Embryonic facial prominence (tissue), 1 donor: ENCODE measurements around the gene CDH20.

Experiments used
- DNase-seq: peaks from one replicate; pipeline ENCODE4 v3.0.0-alpha.2; 2016; ENCODE audit errors: extremely low spot score

The CDH20 gene

DNA sequence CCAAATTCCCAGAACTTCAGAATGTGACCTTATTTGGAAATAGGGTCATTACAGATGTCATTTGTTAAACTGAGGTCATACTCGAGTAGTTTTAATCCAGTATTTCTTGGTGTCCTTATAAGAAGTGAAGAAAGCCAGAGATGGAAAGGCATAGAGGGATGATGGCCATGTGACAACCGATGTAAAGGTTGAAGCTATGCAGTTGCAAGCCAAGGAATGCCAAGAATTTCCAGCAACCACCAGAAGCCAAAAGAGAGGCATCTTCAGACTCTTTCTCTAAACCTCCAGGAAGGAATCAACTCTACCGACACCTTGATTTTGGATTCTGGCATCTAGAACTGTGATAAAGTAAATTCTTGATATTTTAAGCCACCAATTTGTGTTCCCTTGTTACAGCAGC lies 242.2 kb downstream of the CDH20 start:
- no peak for DNase-seq

DNA sequence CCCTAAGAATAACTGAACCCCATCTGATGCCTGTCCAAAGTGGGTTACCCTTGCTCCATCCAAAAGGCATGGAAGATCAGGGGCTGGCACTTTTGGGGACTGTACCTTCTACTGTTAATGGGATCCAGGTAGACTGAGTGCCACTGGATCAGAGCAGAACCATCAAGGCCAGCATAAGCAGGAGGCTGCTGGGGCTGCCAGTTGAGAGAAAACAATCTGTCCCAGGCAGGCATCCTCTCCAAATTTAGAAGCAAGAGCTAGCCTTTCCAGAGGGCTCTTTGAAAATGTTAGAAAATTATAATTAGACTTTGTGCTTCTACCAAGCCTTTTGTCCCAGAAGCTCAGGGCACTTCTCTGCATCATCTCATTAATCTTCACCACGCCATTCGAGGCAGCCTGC lies 245.6 kb downstream of the CDH20 start:
- DNase-seq = no peak

DNA sequence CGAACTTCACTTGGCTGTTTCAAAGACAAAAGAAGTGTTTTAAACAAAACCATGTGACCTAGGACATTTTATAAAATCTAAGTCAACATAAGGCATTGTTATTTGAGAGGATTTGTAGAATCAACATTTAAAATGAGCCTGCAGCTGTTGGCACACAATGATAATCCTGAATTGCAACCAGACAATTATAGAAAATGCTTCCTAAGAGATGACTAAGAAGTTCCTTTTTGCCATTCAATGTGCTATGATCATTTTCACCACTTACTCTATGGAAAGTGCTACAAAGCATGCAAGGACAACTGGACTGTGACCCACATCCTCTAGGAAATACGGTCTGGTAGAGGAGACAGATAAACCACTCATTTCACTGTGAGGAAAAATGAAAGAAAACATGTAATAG lies 246.4 kb downstream of the CDH20 start:
- DNase-seq = no peak

DNA sequence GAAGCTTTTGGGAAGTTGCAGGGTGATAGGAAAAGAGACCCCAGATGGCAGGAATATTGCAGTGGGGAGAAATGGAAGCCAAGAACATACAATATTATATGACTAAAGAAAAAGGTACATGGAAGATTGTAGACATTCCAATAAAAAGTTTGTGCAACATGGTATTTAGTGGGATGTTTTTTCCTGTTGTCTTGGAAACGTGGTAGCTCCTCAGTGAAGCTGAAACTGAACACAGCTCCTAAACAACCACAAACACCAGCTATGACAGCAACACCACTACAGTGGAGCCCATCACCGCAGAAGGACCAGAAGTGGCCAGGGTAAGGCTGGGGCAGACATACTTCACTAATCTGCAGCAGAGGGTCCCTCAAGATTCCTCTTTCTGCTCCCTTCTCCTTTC lies 246.8 kb downstream of the CDH20 start:
- DNase-seq = no peak

DNA sequence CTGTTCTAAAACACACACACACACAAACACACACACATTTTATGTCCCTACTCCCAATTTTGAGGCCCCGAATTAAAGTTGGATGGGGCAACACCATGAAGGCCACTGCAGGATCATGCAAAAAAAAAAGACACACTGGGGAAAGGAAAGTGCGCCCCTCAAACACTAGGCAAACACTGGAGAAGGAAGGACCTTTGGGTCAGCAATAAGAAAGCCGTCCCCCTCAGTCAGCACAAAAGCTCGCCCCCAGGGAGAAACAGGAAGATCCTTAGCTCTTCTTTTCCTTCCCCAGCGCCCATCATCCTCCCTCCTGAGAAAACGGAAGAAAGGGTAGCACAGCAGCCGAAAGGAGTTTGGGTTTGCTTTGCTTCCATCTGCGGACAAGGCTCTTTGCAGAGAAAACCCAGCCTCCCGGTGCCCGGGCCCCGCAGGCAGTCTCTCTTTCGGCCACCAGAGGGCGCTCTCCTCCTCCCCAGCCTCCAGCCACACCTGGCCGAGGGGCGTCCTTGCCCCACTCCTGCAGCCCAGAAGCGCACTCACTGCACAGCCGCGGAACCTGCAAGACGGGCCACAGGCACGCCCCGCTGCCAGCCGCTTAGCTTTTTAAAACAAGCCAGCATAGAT lies 248.5 kb downstream of the CDH20 start:
- DNase-seq = peak; percentile 42

DNA sequence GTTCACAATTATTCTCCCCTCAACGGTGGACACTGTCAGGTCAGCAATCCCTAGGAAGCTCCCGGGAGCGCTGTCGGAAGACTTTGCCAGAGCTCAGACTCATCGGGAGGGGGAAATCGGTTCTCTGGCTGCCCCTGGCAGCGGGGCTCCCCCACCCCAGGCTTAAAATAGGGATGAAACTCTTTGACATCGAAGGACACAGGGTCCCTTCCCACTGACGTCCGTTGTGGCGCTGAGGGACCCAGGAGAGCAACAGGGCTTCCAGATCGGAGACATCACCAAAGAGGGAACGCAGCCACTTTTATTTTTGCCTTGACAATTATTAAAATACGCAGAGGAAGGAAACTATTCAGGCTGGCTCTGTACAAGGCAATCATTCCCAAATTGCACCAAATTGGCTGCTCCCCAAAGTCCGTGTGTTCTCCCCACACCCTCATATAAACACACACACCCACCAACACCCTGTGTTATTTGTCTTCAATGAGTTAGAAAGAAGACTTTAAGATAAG lies 249.0 kb downstream of the CDH20 start:
- no peak for DNase-seq

DNA sequence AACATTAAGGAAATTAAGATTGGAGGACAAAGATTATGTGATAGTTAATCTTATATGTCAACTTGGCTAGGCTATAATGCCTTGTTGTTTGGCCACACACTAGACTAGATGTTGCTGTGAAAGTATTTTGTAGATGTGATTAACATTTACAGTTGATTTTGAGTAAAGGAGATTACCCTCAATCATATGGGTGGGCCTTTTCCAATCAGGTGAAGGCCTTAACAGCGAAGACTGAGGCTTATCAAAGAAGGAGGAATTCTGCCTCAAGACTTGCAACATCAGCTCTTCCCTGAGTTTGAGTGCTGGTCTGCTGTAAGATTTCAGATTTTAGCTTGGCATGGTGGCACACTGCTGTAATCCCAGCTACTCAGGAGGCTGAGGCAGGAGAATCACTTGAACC lies 250.3 kb downstream of the CDH20 start:
- DNase-seq = no peak

DNA sequence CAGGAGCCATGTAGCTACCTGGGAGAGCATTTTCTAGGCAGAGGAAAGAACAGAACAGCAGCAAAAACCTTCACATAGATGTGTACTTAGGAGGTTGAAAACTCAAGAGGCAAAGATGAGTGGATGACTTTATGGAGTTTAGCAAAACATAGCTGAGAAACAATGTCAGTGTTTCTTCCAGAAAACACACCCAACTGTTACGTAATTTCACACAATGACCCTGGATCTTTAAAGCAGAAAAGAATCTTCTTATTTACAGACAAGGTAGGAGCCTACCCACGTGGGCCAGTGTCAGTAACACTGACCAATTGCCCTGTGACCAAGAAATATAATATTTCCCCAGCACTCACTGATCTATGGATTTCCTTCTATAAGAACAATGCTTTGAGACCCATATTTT lies 254.6 kb downstream of the CDH20 start:
- DNase-seq = no peak

DNA sequence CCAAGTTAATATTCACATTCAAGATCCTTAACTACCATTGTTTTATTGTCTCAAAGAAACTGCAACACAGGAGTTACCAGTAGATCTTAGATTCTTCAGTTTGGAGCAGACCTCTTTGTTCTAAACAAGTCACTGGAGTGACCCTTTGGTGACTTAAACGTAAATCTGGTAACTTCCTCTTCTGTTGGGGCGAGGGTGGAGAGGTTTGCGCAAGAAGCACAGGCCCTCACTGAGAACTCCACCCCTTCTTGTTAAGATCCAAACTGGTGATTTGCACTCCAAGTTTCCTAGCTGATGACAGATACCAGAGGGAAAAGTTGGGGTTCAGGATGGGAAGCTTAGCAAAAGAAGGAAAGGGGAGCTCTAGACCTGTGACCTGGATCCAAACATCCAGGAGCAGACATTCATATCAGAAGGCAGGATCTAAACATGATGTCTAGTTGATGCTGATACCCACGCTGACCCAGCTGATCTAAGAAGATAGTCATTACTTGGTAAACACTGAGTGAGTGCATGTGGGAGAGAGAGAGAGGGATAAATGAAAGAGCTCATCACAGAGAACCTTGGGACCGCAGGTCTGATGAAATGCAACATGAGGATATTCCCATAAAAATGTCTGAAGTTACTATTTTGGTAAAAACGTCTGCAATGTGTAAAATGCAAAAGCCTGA lies 256.0 kb downstream of the CDH20 start:
- DNase-seq = no peak

DNA sequence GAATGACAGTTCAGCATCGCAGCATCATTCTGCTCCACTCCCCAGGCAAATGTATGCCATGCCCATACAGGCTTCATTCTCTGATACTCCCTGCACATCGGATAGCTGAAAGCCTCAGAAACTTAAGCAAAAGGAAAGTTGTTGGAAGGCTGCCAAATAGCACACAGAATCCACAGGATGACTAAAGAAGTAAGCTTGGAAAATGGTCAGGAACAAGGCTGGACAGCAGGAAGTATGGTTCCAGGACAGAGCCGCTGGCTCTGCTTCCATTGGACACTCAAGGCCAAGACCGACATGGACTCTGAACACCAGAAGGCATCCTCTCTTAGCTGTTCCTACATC lies 256.5 kb downstream of the CDH20 start:
- no peak for DNase-seq

DNA sequence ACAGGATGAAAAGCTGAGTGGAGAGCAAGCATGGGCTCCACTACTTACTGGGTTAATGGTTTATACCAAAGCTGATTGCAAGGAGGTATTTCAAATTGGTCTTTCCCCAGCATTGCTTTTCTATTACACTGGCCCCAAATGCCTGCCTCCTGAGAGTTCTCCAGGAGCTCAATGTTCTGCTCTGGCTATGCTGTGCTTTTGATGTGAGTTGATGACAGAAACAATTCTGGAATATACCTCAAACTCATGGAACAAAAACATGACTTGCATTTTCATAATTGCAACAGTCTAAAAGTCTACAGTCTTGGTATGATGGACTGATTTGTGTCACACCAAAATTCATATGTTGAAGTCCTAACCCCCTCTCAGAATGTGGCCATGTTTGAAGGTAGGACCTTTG lies 258.0 kb downstream of the CDH20 start:
- DNase-seq = no peak

DNA sequence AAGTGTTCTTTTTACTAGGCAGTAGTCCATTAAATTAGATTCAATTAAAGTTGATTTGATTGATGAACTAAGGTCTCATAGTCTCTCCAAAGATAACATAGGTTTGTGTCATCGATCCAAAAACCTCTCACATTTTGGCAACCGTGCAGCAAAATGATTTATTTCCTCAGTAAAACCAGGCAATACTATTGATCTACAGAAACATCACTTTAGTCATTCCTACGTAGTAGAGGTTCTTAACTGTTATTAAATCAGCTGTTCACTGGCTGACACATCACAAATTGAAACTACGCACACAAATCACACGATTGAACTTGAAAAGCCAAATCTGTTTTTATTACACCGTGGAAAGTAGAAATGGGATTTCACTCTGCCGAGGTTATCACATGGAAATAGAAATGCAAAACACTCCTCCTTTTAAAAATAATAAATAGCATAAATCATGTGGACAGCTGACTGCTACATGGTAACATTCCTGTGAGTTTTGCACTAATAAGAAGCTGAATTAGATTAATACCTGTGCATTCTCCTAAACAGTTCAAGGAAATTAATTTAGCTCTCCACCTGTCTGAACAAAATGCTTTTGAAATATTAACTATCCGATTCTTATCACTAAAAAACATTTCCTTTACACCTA lies 262.5 kb downstream of the CDH20 start:
- no peak for DNase-seq

DNA sequence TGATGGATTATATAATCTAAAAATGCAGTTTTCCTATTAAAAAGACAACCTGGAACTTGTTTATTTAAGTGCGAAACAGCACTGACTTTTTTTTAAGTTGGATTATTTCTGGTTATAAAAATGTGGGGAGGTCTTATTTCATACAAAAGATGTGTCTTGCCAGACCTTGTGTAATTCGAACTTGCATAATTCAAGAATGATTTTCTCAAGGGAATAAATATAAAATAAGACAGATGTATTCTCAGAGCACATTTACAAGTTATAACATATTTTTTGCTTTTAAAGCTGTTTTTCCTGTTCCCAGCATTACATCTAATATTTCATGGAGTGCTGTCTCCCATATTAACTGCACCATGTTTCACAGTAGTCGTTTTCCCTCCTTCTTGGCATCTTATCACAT lies 263.1 kb downstream of the CDH20 start:
- DNase-seq = peak; percentile 37

DNA sequence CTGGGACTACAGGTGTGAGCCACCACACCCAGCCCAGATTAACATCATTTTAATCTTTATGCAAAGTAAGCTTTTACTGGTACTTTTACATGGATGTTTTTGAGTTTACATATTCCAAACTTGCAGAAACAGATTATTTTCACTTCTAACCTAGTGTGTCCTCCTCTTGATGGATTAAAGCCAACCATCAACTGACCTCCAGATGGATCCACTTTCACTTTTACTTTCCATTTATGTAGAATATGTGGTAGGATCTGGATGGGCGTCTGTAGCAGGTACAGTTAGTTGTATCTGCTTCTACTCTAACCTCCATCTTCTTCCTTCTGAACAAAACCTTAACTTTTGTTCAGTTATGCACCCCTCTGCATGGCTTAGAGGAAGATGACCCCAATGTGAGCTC lies 264.1 kb downstream of the CDH20 start:
- DNase-seq = no peak

DNA sequence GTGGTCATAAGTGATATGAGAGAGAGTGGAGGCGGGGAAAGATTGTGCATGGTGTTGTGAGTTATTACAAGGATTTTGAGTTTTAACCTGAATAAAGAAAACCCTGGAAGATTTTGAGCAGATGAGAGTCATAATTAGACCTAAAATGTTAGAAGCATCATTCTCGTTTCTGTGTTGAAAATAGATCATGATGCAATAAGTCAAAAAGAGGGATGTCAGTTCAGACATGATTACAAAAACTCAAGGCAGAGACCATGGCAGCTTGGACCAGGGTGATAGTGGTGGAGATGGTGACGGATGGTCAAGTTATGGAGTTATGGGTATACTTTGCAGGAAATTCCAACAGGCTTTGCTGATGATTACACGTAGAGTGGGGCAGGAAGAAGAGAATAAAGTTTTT lies 267.2 kb downstream of the CDH20 start:
- no peak for DNase-seq

DNA sequence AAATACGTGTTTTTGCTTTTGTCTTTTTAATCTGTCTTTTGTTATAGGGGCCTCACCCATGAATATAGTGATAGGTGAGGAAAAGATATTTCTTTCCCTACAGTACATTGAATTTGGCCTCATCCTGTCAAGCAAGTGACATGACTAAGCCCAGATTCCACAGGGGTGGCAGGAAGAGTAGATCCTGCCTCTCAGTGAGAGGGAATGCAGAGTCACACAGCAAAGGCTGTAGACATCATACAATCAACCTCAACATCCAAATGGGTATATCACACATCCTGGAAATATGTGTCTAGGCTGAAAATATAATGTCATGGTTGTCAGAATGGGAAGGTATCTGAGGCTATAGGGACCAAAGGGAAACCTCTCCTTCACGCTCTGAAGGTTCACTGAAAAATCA lies 269.6 kb downstream of the CDH20 start:
- no peak for DNase-seq
